CD4-positive, alpha-beta T cell (primary cell): ENCODE data around the gene DOCK4. TPM values are rescaled to one million over a fixed set of nuclear protein-coding genes. Genes with fewer than 3 reads are reported as not detected.

Source experiments
- ATAC-seq: fragments of 200-7000 bp; cut with Tn5 transposase; one replicate; pipeline ENCODE4 v1.10.0; 2022; ENCODE audit warnings: mild to moderate bottlenecking; ENCODE audit not compliant: poor library complexity
- CTCF ChIA-PET: fragments of 350-600 bp; sonication (Branson Sonifier 250); formaldehyde crosslinking; loops from one replicate; lab custom pipeline; 2021; ENCODE audit warnings: antibody characterized with exemption, inconsistent platforms; lab: Charles Lee
- POLR2A ChIA-PET: fragments of 350-600 bp; sonication (Branson Sonifier 250); formaldehyde crosslinking; loops from one replicate; lab custom pipeline; 2021; ENCODE audit warnings: antibody characterized with exemption, inconsistent platforms; lab: Charles Lee
- DNase-seq, 14 experiments: peaks; one replicate each; pipeline ENCODE4 v3.0.0-alpha.2; 2013 to 2020; ENCODE audit warnings: mixed read lengths in 2 of 14
- H3K27ac ChIP-seq, 2 donors: one replicate each; pipeline versions ENCODE4 v1.5.1 to v1.7.0; 2013; ENCODE audit warnings: low read length in 2 of 2, low read depth in 1 of 2, mild to moderate bottlenecking in 1 of 2
- H3K27me3 ChIP-seq, 2 experiments: 1 replicate in 1 of 2; 2 replicates in 1 of 2; pipeline versions ENCODE4 v1.6.1 to v1.7.0; 2013; ENCODE audit warnings: low read length in 2 of 2, control low read depth in 1 of 2, mild to moderate bottlenecking in 1 of 2, moderate library complexity in 1 of 2; ENCODE audit not compliant: insufficient read depth in 2 of 2, control insufficient read depth in 1 of 2
- H3K36me3 ChIP-seq: one replicate; pipeline ENCODE4 v1.6.1; 2013; ENCODE audit warnings: low read length, control low read depth; ENCODE audit not compliant: insufficient read depth
- H3K4me1 ChIP-seq: one replicate; pipeline ENCODE4 v1.6.1; 2013; ENCODE audit warnings: low read length, control low read depth; ENCODE audit not compliant: insufficient read depth
- H3K4me3 ChIP-seq: one replicate; pipeline ENCODE4 v1.5.1; 2013; ENCODE audit warnings: mild to moderate bottlenecking, low read length, moderate library complexity
- H3K9me3 ChIP-seq, 2 experiments: 1 replicate in 1 of 2; 2 replicates in 1 of 2; pipeline versions ENCODE4 v1.6.1 to v1.7.0; 2013; ENCODE audit warnings: low read length in 2 of 2, mild to moderate bottlenecking in 2 of 2, control low read depth in 1 of 2, moderate library complexity in 1 of 2; ENCODE audit not compliant: control insufficient read depth in 1 of 2, insufficient read depth in 1 of 2
- H3K27ac Mint-ChIP-seq: one replicate; pipeline ENCODE4 v1.8.0; 2020; ENCODE audit warnings: mixed read lengths
- H3K27me3 Mint-ChIP-seq: one replicate; pipeline ENCODE4 v1.8.0; 2021; ENCODE audit warnings: mixed read lengths
- H3K36me3 Mint-ChIP-seq: one replicate; pipeline ENCODE4 v1.8.0; 2021; ENCODE audit warnings: low read depth, mixed read lengths
- H3K4me1 Mint-ChIP-seq: one replicate; pipeline ENCODE4 v1.8.0; 2021; ENCODE audit warnings: low read depth, mixed read lengths
- H3K4me3 Mint-ChIP-seq: one replicate; pipeline ENCODE4 v1.8.0; 2020; ENCODE audit warnings: mild to moderate bottlenecking, mixed read lengths
- H3K9me3 Mint-ChIP-seq: one replicate; pipeline ENCODE4 v1.8.0; 2020; ENCODE audit warnings: mixed read lengths
- CTCF ChIP-seq: fragments of 200-600 bp; IDR thresholded peaks from one replicate; pipeline ENCODE4 v1.8.0; 2022; ENCODE audit warnings: antibody characterized with exemption, mild to moderate bottlenecking
- intact Hi-C, 2 experiments: fragments of 100-400 bp; cut with DNase I in 1 of 2; cut with micrococcal nuclease in 1 of 2; formaldehyde crosslinking; loops; one replicate each; pipeline versions ENCODE4 v1.15.1 to v1.9.0; 2023 to 2025; cut with DNase I, micrococcal nuclease
- total RNA-seq, 174 experiments: library from RNA in 2 of 174; stranded (reverse) in 2 of 174; gene quantifications; one replicate each; pipeline ENCODE4 v1.2.3 and lab custom pipeline; 2021 to 2026

DOCK4 gene
- total RNA-seq, 2 experiments from 2014 or later: 0.31 to 0.38 TPM

DNA sequence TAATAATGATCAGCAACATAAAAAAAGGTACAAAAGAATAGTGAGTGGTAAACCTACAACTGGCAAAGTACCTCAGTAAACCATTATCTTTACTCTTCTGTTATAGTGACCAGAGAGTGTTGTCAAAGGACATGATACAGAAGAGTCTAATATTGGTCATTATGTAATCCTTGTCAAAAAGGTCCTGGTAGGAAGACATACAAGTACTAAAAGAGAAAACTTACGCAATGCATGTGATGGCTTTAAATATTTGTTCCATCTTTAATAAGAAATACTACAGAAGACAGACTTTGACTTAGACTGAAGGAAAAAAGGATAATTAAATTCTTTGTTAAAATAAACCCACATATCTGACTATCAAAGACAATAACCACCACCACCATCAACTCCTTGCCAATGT lies 6.5 kb downstream of the DOCK4 start:
- peaks cover 25 to 77% of the 10 kb centered on the region in 2 experiments for H3K27me3 ChIP-seq
- H3K36me3 Mint-ChIP-seq: no peaks in the 10 kb centered on the region
- no peaks in the 10 kb centered on the region for H3K9me3 Mint-ChIP-seq
- no peak overlapping the region for H3K4me3 Mint-ChIP-seq
- no peak overlapping the region for H3K27ac ChIP-seq
- no peak overlapping the region for H3K27ac Mint-ChIP-seq
- DNase-seq: no peak
- ChIA-PET POLR2A (no interaction called here), CTCF (no interaction called here)
- TF ChIP-seq CTCF: no peak
- no peaks in the 10 kb centered on the region for H3K36me3 ChIP-seq
- intact Hi-C loops: loop anchor here (5.0 to 10.0 kb wide), 3 partner anchors 195 to 735 kb away; a partner anchor contains a TSS
- no peak for ATAC-seq
- no peaks in the 10 kb centered on the region for H3K9me3 ChIP-seq
- peaks cover 15% of the 10 kb centered on the region for H3K4me1 Mint-ChIP-seq
- peaks cover 86% of the 10 kb centered on the region for H3K27me3 Mint-ChIP-seq
- no peak overlapping the region for H3K4me3 ChIP-seq
- H3K4me1 ChIP-seq: peaks cover 9% of the 10 kb centered on the region

GRCh38 chr7:112199035-112199655 lies 7.1 kb downstream of the DOCK4 start:
- Histone ChIP-seq H3K27ac (no peak overlapping the region), H3K27me3 (peaks cover 22 to 78% of the 10 kb centered on the region in 2 experiments), H3K9me3 (no peaks in the 10 kb centered on the region), H3K4me3 (no peak overlapping the region), H3K36me3 (no peaks in the 10 kb centered on the region), H3K4me1 (peaks cover 4% of the 10 kb centered on the region)
- intact Hi-C loops: loop anchor here in 1 of 2 experiments (5.0 kb wide), 1 partner anchor 632 kb away; no protein-coding TSS in a partner anchor
- no peak overlapping the region for H3K27ac Mint-ChIP-seq
- ChIA-PET CTCF (no interaction called here), POLR2A (no interaction called here)
- peaks cover 10% of the 10 kb centered on the region for H3K4me1 Mint-ChIP-seq
- peaks cover 82% of the 10 kb centered on the region for H3K27me3 Mint-ChIP-seq
- H3K4me3 Mint-ChIP-seq: no peak overlapping the region
- TF ChIP-seq CTCF: no peak
- DNase-seq (no peak), ATAC-seq (no peak)
- H3K36me3 Mint-ChIP-seq: no peaks in the 10 kb centered on the region
- no peaks in the 10 kb centered on the region for H3K9me3 Mint-ChIP-seq

GRCh38 chr7:112197322-112197721 lies 8.9 kb downstream of the DOCK4 start:
- no peaks in the 10 kb centered on the region for H3K9me3 ChIP-seq
- no peaks in the 10 kb centered on the region for H3K9me3 Mint-ChIP-seq
- H3K4me1 ChIP-seq: no peaks in the 10 kb centered on the region
- H3K4me1 Mint-ChIP-seq: no peaks in the 10 kb centered on the region
- peaks cover 76% of the 10 kb centered on the region for H3K27me3 Mint-ChIP-seq
- no peak overlapping the region for H3K4me3 Mint-ChIP-seq
- peaks cover 9 to 66% of the 10 kb centered on the region in 2 experiments for H3K27me3 ChIP-seq
- ATAC-seq (no peak), DNase-seq (no peak)
- H3K27ac ChIP-seq: no peak overlapping the region
- ChIA-PET CTCF (no interaction called here), POLR2A (no interaction called here)
- intact Hi-C loops: loop anchor here in 1 of 2 experiments (5.0 kb wide), 1 partner anchor 630 kb away; no protein-coding TSS in a partner anchor
- no peak overlapping the region for H3K4me3 ChIP-seq
- no peak overlapping the region for H3K27ac Mint-ChIP-seq
- H3K36me3 ChIP-seq: no peaks in the 10 kb centered on the region
- H3K36me3 Mint-ChIP-seq: no peaks in the 10 kb centered on the region
- no peak for TF ChIP-seq CTCF
